ENCODE results near the gene ITGB3.

Gene ITGB3

DNA sequence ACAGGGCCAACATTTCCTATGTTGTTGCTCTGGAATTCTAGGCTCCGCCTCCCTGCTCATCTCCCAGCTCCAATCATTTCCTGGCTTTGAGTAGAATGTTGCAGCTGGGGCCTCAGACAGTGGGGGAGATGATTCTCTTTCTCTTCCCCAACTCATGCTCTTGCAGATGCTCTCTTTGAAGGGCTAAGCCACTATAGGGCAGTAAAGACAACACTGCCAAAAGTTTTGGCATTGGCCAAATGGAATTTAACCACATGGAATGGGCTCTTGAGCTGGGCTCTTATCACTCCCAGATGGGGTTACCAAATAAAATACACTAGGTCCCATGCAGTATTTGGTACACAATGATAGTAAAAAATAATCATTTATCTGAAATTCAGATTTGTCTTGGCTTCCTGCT, 50.6 kb downstream of the ITGB3 start:
- DNase-seq, result no peak

DNA sequence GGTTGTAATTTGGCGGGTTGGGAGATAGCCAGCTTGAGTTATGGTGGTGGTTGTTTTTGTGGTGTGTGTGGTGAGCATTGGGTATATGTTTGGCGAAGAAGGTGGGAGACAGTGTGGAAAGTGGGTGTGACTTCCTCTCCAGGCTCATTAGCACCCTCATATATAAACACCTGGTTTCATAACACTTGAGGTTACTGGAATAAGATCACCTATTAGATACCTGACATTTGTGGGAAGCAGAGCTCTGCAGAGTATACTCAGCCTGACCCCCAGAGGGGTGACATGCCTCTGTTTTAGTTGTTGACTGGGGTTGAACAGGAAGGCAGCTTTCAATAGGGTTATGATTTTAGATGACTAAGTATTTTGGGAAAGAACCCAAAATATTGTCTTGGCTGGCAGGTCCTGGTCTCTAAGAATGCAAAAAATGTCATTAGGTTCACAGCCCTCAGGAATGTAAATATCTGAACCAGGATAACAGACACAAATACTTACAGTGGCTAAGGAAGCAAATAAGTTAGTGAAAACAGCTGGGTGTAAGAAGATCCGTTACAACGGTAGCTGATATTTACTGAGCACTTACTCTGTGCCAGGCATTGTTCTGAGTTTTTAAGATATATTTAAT, 51.8 kb downstream of the ITGB3 start:
- no peak for DNase-seq

DNA sequence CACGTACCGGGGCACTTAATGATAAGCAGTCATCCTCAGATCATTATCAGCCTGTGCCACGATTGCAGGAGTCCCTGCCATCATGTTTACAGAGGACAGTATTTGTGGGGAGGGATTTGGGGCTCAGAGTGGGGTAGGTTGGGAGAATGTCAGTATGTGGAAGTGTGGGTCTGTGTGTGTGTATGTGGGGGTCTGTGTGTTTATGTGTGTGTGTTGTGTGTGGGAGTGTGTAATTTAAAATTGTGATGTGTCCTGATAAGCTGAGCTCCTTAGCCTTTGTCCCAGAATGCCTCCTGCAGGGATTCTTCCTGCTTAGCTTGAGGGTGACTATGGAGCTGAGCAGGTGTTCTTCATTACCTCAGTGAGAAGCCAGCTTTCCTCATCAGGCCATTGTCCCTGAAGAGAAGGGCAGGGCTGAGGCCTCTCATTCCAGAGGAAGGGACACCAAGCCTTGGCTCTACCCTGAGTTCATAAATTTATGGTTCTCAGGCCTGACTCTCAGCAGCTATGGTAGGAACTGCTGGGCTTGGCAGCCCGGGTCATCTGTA, 56.6 kb downstream of the ITGB3 start:
- DNase-seq, result no peak

DNA sequence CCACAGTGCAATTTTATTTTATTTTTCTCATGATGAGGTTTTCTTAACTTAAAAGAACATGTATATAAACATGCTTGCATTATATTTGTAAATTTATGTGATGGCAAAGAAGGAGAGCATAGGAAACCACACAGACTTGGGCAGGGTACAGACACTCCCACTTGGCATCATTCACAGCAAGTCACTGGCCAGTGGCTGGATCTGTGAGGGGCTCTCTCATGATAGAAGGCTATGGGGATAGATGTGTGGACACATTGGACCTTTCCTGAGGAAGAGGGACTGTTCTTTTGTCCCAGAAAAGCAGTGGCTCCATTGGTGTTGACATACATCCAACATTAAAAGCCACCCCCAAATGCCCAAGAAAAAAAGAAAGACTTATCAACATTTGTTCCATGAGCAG, 57.8 kb downstream of the ITGB3 start:
- no peak for DNase-seq

DNA sequence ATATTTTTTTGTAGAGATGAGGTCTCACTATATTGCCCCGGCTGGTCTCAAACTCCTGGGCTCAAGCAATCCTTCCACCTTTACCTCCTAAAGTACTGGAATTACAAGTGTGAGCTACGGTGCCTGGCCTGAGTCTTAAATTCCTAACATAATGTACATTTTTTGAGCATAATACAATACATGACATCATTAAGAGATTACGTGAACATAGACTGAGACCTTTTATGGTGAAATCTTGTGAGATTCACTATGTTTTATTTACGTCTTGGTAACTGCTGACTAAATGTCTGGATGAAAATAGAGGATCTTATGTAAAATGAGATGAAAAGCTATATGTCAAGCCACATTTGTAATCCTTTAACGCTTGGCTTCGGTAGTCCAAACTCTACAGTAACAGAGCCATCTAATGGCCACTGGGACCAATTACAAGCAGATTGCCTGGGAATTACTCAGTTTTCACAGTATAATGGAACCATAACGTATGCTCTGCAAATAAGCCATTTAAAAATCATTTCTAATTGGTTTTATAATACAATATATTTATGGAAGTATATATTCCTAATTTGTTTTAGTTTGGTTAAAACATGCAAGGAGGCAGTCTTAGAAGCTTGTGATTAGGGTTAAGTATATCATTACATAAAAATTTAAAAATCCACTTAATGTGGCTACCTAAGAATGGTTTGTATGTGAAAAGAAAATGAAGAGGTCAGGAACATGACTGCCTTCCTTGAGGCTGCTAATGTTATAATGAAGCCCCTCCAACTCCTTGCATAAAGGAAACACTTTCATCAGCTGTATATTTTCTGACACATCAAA, 62.0 kb downstream of the ITGB3 start:
- DNase-seq, result peak; percentile 65

- DNase-seq, result no peak
Measured at GRCh38 chr17:47316311-47316710, 62.7 kb downstream of the ITGB3 start.

GRCh38 chr17:47317119-47317518, 63.5 kb downstream of the ITGB3 start:
- no peak for DNase-seq

DNA sequence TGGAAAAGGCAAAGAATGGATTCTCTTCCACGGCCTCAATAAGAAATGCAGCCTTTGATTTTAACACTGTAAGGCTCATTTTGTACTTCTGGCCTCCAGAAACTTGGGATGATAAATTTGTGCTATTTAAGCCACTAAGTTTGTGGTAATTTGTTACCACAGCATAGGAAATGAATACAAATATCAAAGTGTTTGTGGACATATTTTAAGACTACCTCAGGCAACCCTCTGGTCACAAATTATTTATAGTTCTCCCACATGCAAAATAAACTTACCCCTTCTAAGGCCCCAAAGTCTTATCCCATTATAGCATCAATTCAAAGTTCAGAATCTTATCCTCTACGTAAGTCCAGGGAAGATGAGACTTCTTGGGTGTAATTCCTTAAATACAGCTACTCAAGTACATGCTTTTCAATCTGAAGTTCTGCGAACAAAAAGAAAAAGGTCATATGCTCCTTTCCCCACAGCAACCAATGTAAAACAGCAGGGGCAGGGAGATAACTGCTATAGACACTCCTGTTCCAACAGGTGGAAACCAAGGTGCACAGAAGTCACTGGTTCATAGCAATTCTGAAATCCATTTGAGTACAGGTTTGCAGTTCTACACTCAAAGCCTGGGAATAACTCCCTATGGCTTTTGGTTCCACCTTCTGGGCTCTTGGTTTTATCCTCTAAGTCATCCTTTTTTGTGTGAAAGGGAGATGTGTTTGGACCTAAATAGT, 64.7 kb downstream of the ITGB3 start:
- DNase-seq, result no peak

DNA sequence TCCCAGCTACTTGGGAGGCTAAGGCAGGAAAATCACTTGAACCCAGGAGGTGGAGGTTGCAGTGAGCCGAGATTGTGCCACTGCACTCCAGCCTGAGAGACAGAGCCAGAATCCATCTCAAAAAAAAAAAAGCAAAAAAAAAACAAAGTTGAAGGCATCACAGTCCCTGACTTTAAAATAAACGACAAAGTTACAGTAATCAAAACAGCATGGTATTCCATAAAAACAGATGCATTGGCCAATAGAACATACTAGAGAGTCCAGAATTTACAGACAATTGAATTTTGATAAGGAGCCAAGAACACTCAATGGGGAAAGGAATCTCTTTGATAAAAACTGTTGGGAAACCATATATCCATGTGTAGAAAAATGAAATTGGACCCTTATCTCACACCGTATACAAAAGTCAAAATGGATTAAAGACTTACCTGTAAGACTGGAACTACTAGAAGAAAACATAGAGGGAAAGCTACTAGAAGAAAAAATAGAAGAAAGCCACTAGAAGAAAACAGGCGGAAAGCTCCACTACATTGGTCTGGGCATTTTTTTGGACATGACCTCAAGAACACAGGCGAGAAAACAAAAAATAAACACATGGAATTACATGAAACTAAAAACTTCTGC, 67.4 kb downstream of the ITGB3 start:
- no peak for DNase-seq

DNA sequence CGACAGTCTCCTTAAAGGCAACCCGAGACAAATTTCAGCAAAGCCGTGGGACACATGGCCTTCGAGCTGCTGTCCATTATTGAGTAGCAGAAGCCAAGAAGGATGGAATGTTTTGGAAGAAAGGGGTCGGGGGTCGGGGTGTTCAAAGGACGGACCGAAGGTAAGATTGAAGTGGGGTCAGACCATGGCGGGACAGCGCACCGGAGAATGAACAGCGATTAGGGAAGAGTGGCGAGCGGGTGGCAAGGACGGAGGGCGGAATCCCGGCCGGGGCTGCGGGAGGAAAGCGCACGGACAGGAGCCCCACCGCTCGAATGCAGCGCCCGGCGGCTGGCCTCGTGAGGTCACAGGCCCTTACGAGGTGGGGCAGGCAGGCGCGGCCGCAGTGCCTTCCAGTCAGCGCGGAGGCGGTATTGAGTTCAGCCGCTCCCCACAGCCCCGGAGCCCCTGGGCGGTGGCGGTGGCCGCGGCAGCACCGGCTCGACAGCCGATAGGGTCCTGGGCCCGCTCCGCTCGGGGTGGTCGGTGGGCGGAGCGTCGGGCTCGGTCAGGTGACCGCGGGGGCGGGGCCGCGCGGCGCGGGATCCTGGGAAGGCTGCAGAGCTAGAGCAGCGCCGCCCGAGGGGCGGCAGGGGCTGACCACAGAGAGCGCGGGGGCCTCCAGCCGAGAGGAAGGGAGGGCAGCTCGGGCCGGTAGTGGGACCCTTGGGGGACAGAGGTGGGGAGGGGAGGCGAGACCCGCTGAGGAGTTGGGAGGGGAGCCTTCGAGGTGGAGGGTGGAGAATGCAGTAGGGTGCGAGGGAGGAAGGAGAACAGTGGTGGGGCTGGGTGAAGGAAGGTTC, 70.0 kb downstream of the ITGB3 start, which contains the start of gene EFCAB13:
Gene EFCAB13 (plus strand): TSS at position 574 of the 842 bp plus-strand sequence. CDS start 4,399 bp downstream, outside the sequence.
- peak; percentile 83 for DNase-seq

DNA sequence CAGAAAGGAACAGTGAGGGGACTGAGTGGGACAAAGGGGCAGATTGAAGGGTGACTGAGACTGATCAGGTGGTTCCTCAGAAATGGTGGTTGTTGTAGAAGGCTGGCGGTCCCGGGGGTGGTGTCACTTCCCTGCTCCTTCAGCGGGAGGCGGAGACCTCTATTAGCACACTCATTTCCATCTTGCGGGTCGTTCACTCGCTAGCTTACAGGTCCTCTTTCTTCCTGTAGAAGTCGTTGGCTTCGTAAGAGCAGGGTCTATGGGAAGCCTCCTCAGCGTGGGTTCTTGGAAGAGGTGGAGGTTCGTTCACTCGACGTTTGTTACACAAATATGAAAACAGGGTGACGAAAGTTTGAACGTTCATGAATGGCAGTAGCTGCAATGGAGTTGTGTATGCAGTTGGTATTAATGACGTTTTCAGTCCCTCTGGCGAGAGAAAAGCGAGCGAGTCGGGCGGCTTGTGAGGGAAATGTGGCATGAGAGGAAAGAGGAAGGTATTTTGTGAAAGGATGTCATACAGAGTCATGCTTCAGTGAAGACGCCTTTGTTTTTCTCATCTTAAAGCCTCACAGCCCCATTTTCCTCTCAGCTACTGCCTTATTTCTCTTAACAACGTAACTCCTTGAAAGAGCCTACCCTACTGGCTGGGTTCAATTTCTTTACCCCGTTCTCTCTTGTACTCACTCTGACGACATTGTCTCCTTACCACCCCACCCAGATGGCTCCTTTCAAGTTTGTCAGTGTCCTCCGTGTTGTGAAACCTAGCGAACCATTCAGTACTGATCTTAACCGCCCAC, 70.8 kb downstream of the ITGB3 start:
- DNase-seq, result peak; percentile 54

GRCh38 chr17:47325176-47325575, 71.5 kb downstream of the ITGB3 start:
- no peak for DNase-seq

DNA sequence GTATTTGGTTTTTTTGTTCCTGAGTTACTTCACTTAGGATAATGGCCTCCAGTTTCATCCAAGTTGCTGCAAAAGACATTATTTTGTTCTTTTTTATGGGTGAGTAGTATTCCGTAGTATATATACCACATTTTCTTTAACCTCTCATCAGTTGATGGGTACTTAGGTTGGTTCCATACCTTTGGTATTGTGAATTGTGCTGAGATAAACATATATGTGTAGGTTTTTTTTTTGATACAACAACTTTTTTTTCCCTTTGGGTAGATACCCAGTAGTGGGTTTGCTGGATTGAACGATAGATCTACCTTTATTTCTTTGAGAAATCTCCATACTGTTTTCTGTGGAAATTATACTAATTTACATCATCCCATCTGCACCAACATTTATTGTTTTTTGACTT, 76.9 kb downstream of the ITGB3 start:
- DNase-seq, result no peak

DNA sequence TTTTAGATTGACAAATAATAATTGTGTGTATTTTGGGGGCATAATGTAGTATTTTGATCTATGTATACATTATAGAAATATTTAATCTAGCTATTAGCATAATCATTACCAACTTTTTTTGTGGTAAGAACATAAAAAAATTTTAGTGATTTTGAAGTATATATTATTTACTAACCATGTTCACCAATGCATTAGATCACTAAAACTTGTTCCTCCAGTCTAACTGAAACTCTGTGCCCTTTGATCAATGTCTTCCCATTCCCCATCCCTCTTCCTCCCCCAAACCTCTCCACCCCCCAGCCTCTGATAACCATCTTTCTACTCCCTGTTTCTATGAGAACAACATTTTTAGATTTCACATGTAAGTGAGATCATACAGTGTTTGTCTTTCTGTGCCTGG, 78.7 kb downstream of the ITGB3 start:
- no peak for DNase-seq

DNA sequence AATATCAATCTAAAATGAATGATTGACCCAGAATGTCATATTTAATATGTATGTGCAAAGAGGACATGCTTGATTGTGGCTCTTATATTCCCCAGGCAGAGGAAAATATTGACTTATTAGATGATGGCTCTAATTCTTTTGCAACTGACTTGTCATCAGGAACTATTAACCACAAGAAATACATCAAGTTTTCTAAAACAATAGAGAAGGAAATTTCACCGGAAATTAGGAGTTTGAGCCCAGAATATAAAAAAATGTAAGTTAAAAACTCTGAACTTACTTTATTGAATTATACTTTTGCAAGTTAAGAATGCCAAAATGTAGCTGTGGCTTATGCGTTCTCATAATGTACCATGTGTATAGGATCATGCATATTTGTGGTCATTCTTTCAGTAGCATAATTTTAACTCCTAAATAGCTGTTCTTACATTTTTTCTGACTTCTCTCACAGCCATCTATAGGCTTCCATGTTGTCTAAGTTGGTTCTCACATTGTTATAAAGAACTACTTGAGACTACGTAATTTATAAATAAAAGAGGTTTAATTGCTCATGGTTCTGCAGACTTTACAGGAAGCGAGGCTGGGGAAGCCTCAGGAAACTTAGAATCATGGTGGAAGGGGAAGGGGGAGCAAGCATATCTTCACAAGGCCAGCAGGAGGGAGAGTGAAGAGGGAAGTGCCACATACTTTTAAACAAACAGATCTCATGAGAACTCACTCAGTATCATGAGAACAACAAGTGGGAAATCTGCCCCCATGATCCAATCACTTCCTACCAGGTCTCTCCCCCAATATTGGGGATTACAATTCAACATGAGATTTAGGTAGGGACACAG, 81.7 kb downstream of the ITGB3 start:
- DNase-seq, result no peak

GRCh38 chr17:47338026-47338425, 84.4 kb downstream of the ITGB3 start:
- DNase-seq, result no peak

DNA sequence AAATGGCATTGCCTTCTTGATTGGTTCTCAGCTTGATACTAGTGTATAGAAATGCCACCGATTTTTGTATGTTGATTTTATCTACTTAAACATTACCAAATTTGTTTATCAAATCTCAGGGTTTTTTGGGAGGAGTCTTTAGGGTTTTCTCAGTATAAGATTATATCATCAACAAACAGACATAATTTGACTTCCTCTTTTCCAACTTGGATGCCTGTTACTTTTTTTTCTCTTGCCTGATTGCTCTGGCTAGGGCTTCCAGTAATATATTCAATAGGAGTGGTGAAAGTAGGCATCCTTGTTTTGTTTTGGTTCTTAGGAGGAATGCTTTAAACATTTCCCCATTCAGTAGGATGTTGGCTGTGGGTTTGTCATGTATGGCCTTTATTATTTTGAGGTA, 99.2 kb downstream of the ITGB3 start:
- DNase-seq, result no peak

- no peak for DNase-seq
Measured at GRCh38 chr17:47358652-47359051, 105.0 kb downstream of the ITGB3 start.
